AG04449 (cell line): ENCODE results near the gene NMUR1.

Experiments used
- CTCF ChIA-PET: fragments of 350-600 bp; formaldehyde crosslinking; extraction: SDS; loops from one replicate; lab custom pipeline; 2021; ENCODE audit warnings: antibody characterized with exemption; lab: Yijun Ruan, JAX
- POLR2A ChIA-PET: fragments of 400-600, 350-600 bp; formaldehyde crosslinking; extraction: SDS; loops from one replicate; lab custom pipeline; 2020; ENCODE audit warnings: antibody characterized with exemption, inconsistent platforms; lab: Yijun Ruan, JAX
- DNase-seq: peaks from one replicate; pipeline ENCODE4 v3.0.0-alpha.2; 2010; ENCODE audit warnings: low read depth, low spot score
- H3K4me3 ChIP-seq: 2 replicates; pipeline ENCODE4 v1.5.1; 2011; ENCODE audit warnings: low read depth, mild to moderate bottlenecking, control low read depth, low read length
- TF ChIP-seq, protein P1 (sequence below): IDR thresholded peaks from one replicate; pipeline ENCODE4 v1.5.1; 2011; ENCODE audit warnings: mild to moderate bottlenecking, moderate library complexity, low read length, control low read depth, inconsistent platforms; ENCODE audit not compliant: insufficient read depth; ENCODE audit errors: missing control alignments

Gene NMUR1

DNA sequence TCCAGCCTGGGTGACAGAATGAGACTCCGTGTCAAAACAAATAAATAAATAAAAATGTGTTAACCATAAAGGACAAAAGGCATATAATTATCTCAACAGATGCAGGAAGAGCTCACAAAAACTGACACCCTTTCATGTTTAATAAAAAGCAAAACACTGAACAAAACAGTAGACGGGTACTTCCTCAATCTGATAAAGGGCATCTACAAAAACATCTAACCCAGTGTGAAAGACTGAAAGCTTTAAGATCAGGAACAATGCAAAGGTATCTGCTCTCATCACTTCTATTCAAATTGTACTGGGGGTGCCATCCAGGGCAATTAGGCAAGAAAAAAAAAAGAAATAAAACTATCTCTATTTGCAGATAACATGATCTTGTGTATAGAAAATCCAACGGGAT is 54.3 kb downstream of the NMUR1 start:
- POLR2A ChIA-PET: interaction anchor here (2.4 kb wide), 1 partner anchor 11 kb away, joined by 16 read pairs; the partner anchor contains the start of gene NCL
- no peak for DNase-seq
- no peak overlapping the region for H3K4me3 ChIP-seq
- CTCF ChIA-PET: interaction anchor here (0.6 to 1.8 kb wide), 6 partner anchors 10 to 82 kb away, joined by 3 to 8 read pairs (median 4); partner anchors contain the start of gene NCL
- TF ChIP-seq, protein P1, sequence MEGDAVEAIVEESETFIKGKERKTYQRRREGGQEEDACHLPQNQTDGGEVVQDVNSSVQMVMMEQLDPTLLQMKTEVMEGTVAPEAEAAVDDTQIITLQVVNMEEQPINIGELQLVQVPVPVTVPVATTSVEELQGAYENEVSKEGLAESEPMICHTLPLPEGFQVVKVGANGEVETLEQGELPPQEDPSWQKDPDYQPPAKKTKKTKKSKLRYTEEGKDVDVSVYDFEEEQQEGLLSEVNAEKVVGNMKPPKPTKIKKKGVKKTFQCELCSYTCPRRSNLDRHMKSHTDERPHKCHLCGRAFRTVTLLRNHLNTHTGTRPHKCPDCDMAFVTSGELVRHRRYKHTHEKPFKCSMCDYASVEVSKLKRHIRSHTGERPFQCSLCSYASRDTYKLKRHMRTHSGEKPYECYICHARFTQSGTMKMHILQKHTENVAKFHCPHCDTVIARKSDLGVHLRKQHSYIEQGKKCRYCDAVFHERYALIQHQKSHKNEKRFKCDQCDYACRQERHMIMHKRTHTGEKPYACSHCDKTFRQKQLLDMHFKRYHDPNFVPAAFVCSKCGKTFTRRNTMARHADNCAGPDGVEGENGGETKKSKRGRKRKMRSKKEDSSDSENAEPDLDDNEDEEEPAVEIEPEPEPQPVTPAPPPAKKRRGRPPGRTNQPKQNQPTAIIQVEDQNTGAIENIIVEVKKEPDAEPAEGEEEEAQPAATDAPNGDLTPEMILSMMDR: no peak
